Astrocyte (in vitro differentiated cells and primary cell): ENCODE results near the gene SLC25A13.

ENCODE experiments used
- CTCF ChIP-seq: IDR thresholded peaks from 2 replicates; pipeline ENCODE4 v1.5.1; 2011; ENCODE audit warnings: low read depth, mild to moderate bottlenecking, inconsistent platforms, low read length, moderate library complexity; ENCODE audit not compliant: insufficient read depth
- EZH2 ChIP-seq: IDR thresholded peaks from 2 replicates; pipeline ENCODE4 v1.6.1; 2012; ENCODE audit warnings: mild to moderate bottlenecking, low read length, inconsistent platforms; ENCODE audit not compliant: insufficient read depth

GRCh38 chr7:96287559-96287958 lies 34.3 kb downstream of the SLC25A13 start:
- TF ChIP-seq CTCF: no peak
- TF ChIP-seq EZH2: no peak
